ENCODE results near the gene TMEM184A.

The TMEM184A gene

DNA sequence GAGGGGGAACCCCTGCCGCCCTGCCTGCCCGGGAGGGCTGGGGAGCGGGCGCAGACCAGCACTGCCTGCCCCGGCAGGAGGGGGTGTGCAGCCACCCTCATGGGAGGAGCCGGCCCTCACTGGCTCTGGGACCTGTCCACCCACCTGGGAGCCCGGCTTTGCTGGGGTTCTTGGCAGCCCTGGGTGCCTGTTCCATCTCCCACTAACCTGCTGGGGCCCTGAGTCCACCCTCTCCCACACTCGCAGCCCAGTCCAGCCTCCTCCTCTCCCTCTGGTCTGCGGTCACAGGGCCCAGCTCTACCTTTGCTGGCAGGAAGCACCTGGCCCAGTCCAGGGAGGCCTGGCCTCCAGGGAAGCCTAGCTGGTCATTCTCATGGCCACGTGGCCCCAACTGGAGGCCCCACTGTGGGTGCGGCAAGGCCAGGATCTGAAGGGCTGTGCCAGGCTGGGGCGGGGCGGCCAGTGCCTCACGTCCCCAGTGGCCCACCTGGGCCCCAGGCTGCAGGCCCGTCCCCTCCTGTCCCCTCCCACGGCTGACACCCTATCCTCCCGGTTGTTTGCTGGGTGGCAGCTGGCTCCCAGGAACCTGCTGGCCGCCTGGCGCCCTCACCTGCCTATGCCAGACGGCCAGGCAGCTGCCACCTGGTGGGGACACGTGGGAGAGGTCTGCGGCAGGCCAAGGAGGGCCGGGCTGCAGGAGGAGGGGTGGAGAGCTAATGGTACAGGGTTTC lies at the start of gene TMEM184A:
Gene TMEM184A, minus strand, starts transcription at position 393 of the 731 bp plus-strand sequence. CDS start 721 bp downstream, outside the sequence.
- peak; percentile 13 for DNase-seq

DNA sequence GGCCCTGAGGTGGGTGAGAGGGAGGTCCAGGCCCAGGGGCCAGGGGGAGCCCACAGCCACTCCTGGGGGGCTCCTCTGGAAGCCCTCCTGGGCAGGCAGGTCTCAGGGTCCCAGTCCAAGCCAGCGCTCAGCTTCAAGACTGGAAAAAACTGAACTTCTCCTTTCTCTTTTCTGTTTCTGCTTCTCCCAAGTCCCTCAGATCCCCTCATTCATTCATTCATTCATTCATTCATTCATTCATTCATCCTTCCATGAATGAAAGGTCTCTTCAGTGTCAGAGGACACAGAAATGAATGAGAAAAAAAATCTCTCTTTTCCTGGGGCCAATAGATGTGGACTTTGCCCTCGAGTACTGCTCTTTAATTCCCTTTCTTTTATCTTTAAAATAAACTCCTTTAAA lies 48.4 kb upstream of the TMEM184A start:
- no peak for DNase-seq

DNA sequence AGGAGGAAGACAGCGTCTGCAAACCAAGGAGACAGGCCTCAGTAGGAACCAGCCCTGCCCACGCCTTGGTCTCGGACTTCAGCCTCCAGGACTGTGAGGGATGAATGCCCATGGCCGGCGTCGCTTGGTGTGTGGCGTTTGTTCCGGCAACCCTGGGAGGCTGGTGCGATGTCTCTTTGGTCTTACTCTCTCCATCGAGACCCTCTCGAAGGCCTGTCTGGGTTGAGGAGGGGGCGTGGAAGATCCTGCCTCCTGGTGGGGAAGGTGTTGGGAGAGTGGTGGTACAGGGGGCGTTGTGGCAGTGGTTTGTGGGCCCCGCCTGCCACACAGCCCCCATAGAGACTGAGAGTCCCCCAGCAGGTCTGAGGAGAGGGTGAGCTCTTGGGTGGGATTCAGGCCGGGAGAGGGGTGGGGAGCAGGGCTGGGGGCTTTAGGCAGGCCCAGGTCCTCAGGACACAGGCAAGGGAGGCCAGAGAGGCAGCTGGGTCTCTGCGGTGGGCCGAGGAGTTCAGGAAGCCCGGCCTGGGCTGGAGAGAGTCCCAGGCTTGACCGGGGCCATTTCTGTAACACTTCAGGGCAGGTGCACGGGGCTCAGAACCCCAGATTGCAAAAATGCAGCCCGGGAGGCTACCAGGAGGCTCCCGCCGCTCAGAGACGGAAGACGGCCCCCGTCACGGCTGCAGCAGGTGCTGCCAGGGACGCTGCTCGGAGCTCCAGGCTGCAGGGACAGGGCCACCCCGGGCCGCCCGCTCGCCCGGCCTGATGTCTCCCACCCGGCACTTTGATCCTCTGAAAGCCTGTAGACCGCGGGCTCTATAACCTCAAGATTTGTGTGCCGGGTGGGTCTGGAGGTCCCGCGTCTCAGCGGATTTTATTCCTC lies 47.6 kb upstream of the TMEM184A start:
- no peak for DNase-seq

- no peak for DNase-seq
Observed at GRCh38 chr7:1602386-1602785, 46.4 kb upstream of the TMEM184A start.

- no peak for DNase-seq
Observed at GRCh38 chr7:1601956-1602355, 46.0 kb upstream of the TMEM184A start.

GRCh38 chr7:1599640-1600395 lies 43.8 kb upstream of the TMEM184A start:
- DNase-seq: no peak

GRCh38 chr7:1598961-1599639 lies 43.1 kb upstream of the TMEM184A start:
- no peak for DNase-seq

DNA sequence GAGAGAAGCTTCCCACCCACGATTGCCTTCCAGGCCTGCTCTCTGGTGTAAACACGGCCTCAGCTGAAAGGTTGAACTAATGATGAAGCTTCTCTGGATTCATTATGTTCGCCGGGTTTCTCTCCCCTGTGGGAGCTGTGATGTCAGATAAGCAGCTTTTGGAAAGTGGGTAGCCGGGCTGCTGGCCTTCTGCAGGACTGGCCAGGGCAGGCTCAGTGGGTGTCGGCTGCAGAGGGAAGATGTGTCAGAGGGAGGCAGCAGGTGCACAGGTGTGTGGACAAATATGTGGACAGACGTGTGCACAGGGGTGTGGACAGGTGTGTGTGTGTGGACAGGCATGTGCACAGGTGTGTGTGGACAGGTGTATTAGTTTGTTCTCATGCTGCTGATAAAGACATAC lies 42.3 kb upstream of the TMEM184A start:
- DNase-seq: no peak

DNA sequence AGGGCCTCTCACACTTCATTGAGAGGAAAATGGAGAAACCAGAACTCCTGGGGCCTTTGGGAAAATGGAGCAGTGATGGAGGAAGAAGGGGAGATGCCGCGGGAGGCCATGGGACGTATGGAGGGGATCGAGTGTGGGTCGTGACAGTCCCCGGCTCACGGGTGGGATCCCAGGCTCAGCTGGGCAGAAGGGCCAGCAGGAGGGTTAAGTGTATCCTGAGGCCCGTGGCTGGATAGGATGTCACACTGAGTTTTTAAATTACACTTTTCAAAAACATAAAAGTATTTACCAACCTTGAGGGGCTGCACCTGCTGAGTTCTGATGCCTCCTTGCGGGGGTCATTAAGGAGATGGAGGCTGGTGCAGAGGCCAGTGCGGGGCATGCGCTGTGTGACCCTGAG lies 41.8 kb upstream of the TMEM184A start:
- DNase-seq: no peak

- no peak for DNase-seq
Observed at GRCh38 chr7:1597066-1597760, 41.2 kb upstream of the TMEM184A start.

- no peak for DNase-seq
Observed at GRCh38 chr7:1596181-1597043, 40.4 kb upstream of the TMEM184A start.

GRCh38 chr7:1595636-1596035 lies 39.6 kb upstream of the TMEM184A start:
- no peak for DNase-seq

DNA sequence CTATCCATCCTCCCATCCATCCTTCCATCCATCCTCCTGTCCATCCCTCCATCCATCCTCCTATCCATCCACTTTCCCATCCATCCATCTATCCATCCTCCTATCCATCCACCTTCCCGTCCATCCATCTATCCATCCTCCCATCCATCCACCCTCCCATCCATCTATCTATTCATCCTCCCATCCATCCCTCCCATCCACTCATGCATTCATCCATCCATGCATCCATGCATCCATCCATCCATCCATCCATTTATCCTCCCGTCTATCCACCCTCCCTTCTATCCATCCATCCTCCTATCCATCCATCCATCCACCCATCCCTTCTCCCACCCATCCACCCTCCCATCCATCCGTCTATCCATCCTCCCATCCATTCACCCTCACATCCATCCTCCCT lies 39.0 kb upstream of the TMEM184A start:
- DNase-seq: no peak

- no peak for DNase-seq
Observed at GRCh38 chr7:1593904-1594421, 38.0 kb upstream of the TMEM184A start.

DNA sequence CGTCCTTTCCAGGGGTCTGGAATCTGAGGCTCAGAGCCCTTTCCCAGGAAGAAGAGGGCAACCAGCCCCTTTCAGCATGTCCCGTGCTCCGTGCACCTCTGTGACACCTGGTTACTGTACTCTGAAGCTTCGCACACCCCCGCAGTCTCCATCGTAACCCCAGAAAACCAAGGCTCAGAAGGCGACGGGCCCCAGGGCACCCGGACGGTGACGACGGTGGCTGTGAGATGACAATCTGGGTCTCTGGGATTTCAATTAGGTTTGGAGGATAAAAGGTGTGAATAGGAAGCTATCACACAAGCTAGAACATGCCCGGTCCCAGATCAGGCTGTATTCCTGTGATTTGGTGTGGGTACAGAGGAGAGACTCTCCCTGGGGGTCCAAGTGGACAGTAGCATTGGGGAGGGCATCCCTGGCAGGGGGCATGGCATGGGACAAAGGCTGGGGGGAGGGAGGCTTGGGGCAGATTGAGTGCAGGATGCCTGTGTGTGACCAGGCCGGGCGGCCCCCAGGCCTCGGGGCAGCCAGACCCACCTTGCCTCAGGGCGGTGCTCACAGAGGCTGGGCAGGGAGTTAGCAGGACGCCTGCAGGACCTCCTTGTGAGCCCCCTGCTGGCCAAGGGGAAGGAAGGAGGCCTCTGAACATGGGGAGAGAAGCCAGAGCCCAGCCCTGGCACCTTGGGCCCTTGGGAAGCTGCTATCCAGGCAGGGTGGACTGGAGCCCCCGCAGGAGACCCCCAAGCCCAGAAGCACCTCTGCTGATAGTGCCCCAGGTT lies 37.3 kb upstream of the TMEM184A start:
- DNase-seq: no peak

- no peak for DNase-seq
Observed at GRCh38 chr7:1592299-1592871, 36.4 kb upstream of the TMEM184A start.

DNA sequence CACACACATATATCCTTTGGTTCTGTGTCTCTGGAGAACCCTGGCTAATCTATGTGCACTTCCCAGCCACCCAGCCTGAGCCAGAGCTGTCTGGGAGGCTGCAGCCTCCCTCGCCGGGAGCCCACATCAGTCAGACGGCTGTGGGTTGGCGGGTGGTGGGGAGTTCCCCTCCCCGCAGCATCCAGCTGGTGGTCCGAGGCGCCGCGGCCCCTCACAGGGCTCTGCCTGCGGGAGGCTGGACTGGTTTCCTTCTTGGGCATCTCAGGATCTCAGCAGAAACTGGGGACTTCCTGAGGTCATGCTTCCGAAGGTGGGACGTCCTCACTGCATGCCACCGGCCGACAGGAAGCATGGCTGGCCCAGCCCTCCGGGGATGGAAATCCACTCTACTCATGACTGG lies 35.9 kb upstream of the TMEM184A start:
- DNase-seq: no peak

GRCh38 chr7:1591396-1591795 lies 35.4 kb upstream of the TMEM184A start:
- DNase-seq: no peak

DNA sequence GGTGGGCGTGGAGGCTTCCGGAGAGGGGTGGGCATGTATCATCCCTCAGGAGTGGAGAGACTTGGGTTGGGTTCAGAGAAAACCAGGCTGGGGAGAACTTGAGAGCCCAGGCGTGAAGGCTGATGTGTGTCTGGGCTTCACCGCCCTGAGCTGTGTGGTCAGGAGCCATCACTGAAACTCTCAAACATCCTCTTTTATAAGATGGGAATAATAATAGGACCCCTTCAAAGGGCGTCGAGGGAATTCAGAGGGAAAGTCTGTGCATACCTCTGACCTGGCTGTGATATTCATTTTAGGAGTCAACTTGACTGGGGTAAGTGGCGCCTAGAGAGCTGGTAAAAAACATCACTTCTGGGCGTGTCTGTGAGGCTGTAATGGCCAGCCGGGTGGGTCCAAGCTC lies 34.9 kb upstream of the TMEM184A start:
- DNase-seq: no peak

DNA sequence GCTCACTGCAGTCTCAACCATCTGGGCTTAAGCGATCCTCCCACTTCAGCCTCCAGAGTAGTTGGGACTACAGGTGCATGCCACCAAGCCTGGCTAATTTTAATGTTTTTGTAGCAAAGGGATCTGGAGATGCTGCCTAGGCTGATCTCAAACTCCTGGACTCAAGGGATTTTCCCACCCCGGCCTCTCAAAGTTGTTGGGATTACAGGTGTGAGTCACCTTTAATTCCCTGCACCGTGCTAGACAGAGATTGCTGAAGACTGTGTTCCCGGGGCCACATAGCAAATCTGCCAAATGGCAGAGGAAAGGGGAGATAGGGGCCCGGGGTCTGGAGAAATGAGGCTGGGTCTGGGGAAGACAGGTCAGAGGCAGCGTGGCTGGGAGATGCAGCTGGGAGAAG lies 34.5 kb upstream of the TMEM184A start:
- no peak for DNase-seq

Measured in OCI-M1 (cell line).